Ascending aorta (tissue), 2 donors: ENCODE measurements around the gene MT1B. TPM values are rescaled to one million over a fixed set of nuclear protein-coding genes. Genes with fewer than 3 reads are reported as not detected.
"Not testable (repeated sequence)": the region's sequence is repeated elsewhere in the genome, so short reads cannot be mapped to it uniquely, and the experiment has no call there.

ENCODE experiments used
- DNase-seq, 2 donors: peaks; one replicate each; pipeline ENCODE4 v3.0.0-alpha.2; 2019; ENCODE audit warnings: low spot score in 2 of 2
- H3K27ac ChIP-seq, 2 donors: fragments of 200-600 bp; sonication (generic); one replicate each; pipeline ENCODE4 v1.5.1; 2016 to 2017; ENCODE audit warnings: mild to moderate bottlenecking in 1 of 2
- H3K27me3 ChIP-seq: fragments of 200-600 bp; sonication (generic); one replicate; pipeline ENCODE4 v1.5.1; 2017
- H3K36me3 ChIP-seq, 2 donors: fragments of 200-600 bp; sonication (generic); one replicate each; pipeline ENCODE4 v1.5.1; 2016
- H3K4me1 ChIP-seq, 2 donors: fragments of 200-600 bp; sonication (generic); one replicate each; pipeline ENCODE4 v1.5.1; 2016 to 2017; ENCODE audit warnings: mild to moderate bottlenecking in 1 of 2
- H3K4me3 ChIP-seq, 2 donors: fragments of 200-600 bp; sonication (generic); one replicate each; pipeline ENCODE4 v1.5.1; 2016 to 2017; ENCODE audit warnings: mild to moderate bottlenecking in 1 of 2
- H3K9me3 ChIP-seq, 2 donors: fragments of 200-600 bp; sonication (generic); one replicate each; pipeline ENCODE4 v1.5.1; 2016
- intact Hi-C: fragments of 100-400 bp; cut with DNase I; formaldehyde crosslinking; loops from one replicate; pipeline ENCODE4 v1.15.1; 2023
- total RNA-seq: library from RNA; depleted of rRNA; stranded (reverse); fragments of >200 nt; gene quantifications from one replicate; pipeline ENCODE4 v1.1.0, GENCODE V29; 2016
- TF ChIP-seq, protein P1 (sequence below), 3 experiments: fragments of 200-600 bp in 2 of 3; fragments of 450-650 bp in 1 of 3; sonication (generic) in 2 of 3; IDR thresholded peaks; one replicate each; pipeline ENCODE4 v1.5.1; 2016 to 2019; ENCODE audit warnings: antibody characterized with exemption in 3 of 3, mild to moderate bottlenecking in 1 of 3, moderate library complexity in 1 of 3

MT1B gene
- total RNA-seq, 1 donor from 2014 or later = not detected

- H3K9me3 ChIP-seq = no peaks in the 10 kb centered on the region
Measured at GRCh38 chr16:56672761-56673536, 21.3 kb downstream of the MT1B start.

GRCh38 chr16:56673921-56674320 lies 22.2 kb downstream of the MT1B start:
- Histone ChIP-seq H3K27ac (no peak overlapping the region), H3K4me3 (no peak overlapping the region), H3K27me3 (no peaks in the 10 kb centered on the region), H3K36me3 (no peaks in the 10 kb centered on the region), H3K4me1 (peaks cover 0 to 7% of the 10 kb centered on the region in 2 donors), H3K9me3 (no peaks in the 10 kb centered on the region)
- intact Hi-C loops = loop anchor here (1.0 kb wide), 2 partner anchors 28 to 115 kb away; no protein-coding TSS in a partner anchor
- peak in 1 of 2 donors; percentile 75 for DNase-seq
- TF ChIP-seq, protein P1, sequence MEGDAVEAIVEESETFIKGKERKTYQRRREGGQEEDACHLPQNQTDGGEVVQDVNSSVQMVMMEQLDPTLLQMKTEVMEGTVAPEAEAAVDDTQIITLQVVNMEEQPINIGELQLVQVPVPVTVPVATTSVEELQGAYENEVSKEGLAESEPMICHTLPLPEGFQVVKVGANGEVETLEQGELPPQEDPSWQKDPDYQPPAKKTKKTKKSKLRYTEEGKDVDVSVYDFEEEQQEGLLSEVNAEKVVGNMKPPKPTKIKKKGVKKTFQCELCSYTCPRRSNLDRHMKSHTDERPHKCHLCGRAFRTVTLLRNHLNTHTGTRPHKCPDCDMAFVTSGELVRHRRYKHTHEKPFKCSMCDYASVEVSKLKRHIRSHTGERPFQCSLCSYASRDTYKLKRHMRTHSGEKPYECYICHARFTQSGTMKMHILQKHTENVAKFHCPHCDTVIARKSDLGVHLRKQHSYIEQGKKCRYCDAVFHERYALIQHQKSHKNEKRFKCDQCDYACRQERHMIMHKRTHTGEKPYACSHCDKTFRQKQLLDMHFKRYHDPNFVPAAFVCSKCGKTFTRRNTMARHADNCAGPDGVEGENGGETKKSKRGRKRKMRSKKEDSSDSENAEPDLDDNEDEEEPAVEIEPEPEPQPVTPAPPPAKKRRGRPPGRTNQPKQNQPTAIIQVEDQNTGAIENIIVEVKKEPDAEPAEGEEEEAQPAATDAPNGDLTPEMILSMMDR (IDR thresholded peaks at IDR 0.05) = peak; percentile 46 to 71 (median 62)

More at GRCh38 chr16:56672761-56673536, 21.3 kb downstream of the MT1B start:
- DNase-seq = no peak
- TF ChIP-seq, protein P1 (IDR thresholded peaks at IDR 0.05) = no peak
- no peak overlapping the region for H3K27ac ChIP-seq
- peaks cover 0 to 8% of the 10 kb centered on the region in 2 donors for H3K4me1 ChIP-seq
- no peaks in the 10 kb centered on the region for H3K36me3 ChIP-seq
- H3K27me3 ChIP-seq = no peaks in the 10 kb centered on the region
- no peak overlapping the region for H3K4me3 ChIP-seq
- intact Hi-C loops = no loop called here

- not testable (repeated sequence) for H3K4me1 ChIP-seq, H3K4me3 ChIP-seq, H3K27ac ChIP-seq, DNase-seq, H3K36me3 ChIP-seq, H3K9me3 ChIP-seq, H3K27me3 ChIP-seq
- intact Hi-C loops = loop anchor here (1.0 kb wide), 2 partner anchors 28 to 115 kb away; no protein-coding TSS in a partner anchor
Measured at GRCh38 chr16:56674570-56674969, 22.9 kb downstream of the MT1B start.

DNA sequence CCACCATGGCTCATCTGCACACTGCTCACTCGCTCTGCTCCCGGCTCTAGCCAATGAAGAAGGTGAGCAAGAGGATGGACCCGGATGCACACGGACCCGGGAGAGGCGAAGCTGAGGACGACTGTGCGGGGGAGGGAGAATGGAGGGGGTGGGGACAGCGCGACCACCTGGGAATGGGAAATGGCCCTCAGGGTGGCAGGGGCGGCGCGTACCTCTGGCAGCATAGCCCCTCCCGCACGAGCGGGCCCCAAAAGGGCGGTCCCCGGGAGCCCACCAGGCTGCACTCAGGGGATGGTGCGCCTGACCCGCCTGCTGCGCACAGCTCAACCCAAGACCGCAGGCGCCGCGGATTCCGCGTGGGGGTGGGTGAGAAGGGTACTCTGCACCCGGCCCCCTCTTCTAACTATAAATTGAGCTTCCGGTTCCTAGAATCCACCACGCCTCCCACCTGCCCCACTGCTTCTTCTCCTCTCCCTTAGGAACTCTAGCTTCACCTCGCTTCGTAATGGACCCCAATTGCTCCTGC lies 24.1 kb downstream of the MT1B start:
- Histone ChIP-seq H3K4me1 (peaks cover 0 to 4% of the 10 kb centered on the region in 2 donors), H3K9me3 (no peaks in the 10 kb centered on the region), H3K36me3 (no peaks in the 10 kb centered on the region), H3K4me3 (peak overlapping the region in 1 of 2 donors; percentile 18), H3K27ac (no peak overlapping the region), H3K27me3 (no peaks in the 10 kb centered on the region)
- TF ChIP-seq, protein P1 (IDR thresholded peaks at IDR 0.05) = no peak
- intact Hi-C loops = no loop called here
- DNase-seq = no peak

DNA sequence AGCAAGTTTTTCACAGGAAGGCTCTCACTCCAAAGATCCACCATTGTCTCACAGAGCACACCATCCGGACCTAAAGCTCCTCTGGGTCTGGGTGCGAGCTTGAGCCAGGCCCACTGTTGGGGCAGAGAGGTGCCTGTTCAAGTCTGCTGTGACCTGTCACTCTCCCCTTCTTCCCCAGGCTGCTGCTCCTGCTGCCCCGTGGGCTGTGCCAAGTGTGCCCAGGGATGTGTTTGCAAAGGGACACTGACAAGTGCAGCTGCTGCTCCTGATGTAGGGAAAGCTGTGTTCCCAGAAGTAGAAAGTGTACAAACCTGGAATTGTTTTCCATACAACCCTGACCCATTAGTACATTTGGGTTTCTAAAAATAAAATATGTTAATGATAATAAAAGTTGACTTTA lies 25.8 kb downstream of the MT1B start:
- Histone ChIP-seq H3K4me3 (no peak overlapping the region), H3K27me3 (no peaks in the 10 kb centered on the region), H3K36me3 (no peaks in the 10 kb centered on the region), H3K4me1 (peaks cover 0 to 11% of the 10 kb centered on the region in 2 donors), H3K27ac (no peak overlapping the region), H3K9me3 (no peaks in the 10 kb centered on the region)
- DNase-seq = no peak
- intact Hi-C loops = no loop called here
- TF ChIP-seq, protein P1 (IDR thresholded peaks at IDR 0.05) = no peak

DNA sequence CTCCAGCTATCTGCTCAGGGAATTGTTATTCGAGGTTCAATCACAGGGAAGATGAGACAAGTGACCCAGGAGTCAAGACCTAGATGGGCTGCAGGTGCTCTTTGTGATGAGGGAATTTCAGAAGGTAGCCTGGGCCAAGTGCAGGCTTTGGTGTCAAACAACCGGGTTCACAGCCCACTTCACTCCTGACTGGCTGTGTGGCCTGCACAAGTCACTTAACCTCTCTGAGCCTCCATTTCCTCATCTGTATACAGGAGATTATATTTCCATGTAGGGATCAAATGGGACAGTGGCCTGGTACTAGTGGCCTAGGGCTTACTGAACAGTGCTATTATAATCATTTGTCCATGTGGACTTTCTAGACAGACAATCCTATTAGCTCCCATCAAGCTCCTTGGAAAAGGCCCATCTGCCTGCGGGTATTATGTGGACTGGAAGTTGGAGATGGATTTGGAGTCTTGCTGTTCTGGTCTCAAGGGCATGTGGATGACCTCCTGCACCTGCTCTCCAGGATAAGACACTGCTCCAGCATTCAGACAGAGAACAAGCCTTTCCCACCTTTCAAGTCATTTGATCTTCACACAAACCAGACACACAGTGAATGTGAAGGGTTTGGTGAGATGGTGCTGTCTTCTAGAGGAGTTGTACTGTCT lies 27.5 kb downstream of the MT1B start:
- intact Hi-C loops = no loop called here

More for the DNA sequence above, 27.5 kb downstream of the MT1B start:
- no peaks in the 10 kb centered on the region for H3K9me3 ChIP-seq
- peaks cover 0 to 17% of the 10 kb centered on the region in 2 donors for H3K4me1 ChIP-seq
- H3K27ac ChIP-seq = no peak overlapping the region
- DNase-seq = no peak
- TF ChIP-seq, protein P1 (IDR thresholded peaks at IDR 0.05) = no peak
- H3K36me3 ChIP-seq = peaks cover 0 to 6% of the 10 kb centered on the region in 2 donors
- H3K27me3 ChIP-seq = no peaks in the 10 kb centered on the region
- no peak overlapping the region for H3K4me3 ChIP-seq
